Heart left ventricle (tissue), 16 donors: ENCODE results near the gene ALCAM. TPM values are rescaled to one million over a fixed set of nuclear protein-coding genes. Genes with fewer than 3 reads are reported as not detected.

Experiments used
- ATAC-seq, 4 donors: fragments of 200-7000 bp; cut with Tn5 transposase; one replicate each; pipeline ENCODE4 v1.9.1; 2020 to 2022; ENCODE audit warnings: moderate library complexity in 4 of 4, mild to moderate bottlenecking in 3 of 4, moderate number of reproducible peaks in 1 of 4
- DNase-seq, 5 donors: peaks; one replicate each; pipeline ENCODE4 v3.0.0-alpha.2; 2020
- H3K27ac ChIP-seq, 12 donors: fragments of 200-600 bp; sonication (generic) in 4 of 12; one replicate each; pipeline versions ENCODE4 v1.5.0 to v1.8.0; 2016 to 2022; ENCODE audit warnings: mild to moderate bottlenecking in 2 of 12
- H3K27me3 ChIP-seq, 9 donors: fragments of 200-600 bp; sonication (generic) in 2 of 9; one replicate each; pipeline versions ENCODE4 v1.5.1 to v1.8.0; 2016 to 2022; ENCODE audit warnings: mild to moderate bottlenecking in 3 of 9
- H3K36me3 ChIP-seq, 9 donors: fragments of 200-600 bp; sonication (generic) in 2 of 9; one replicate each; pipeline versions ENCODE4 v1.5.0 to v1.8.0; 2018 to 2022; ENCODE audit warnings: mild to moderate bottlenecking in 2 of 9
- H3K4me1 ChIP-seq, 12 donors: fragments of 200-600 bp; sonication (generic) in 4 of 12; one replicate each; pipeline versions ENCODE4 v1.5.0 to v1.8.0; 2016 to 2022; ENCODE audit warnings: mild to moderate bottlenecking in 3 of 12
- H3K4me3 ChIP-seq, 12 donors: fragments of 200-600 bp; sonication (generic) in 4 of 12; one replicate each; pipeline versions ENCODE4 v1.5.0 to v1.8.0; 2017 to 2022; ENCODE audit warnings: mild to moderate bottlenecking in 9 of 12, moderate library complexity in 4 of 12
- H3K9me3 ChIP-seq, 12 donors: fragments of 200-600 bp; sonication (generic) in 4 of 12; one replicate each; pipeline versions ENCODE4 v1.5.0 to v1.8.0; 2016 to 2022; ENCODE audit warnings: mild to moderate bottlenecking in 1 of 12
- POLR2A ChIP-seq, 2 donors: fragments of 450-650 bp; IDR thresholded peaks; one replicate each; pipeline ENCODE4 v1.6.1; 2017; ENCODE audit warnings: antibody characterized with exemption in 2 of 2, mild to moderate bottlenecking in 2 of 2, moderate library complexity in 2 of 2
- WGBS, 4 donors: extraction: QIAGEN DNeasy Blood & Tissue Kit in 2 of 4; methylation state at CpG; one replicate each; pipeline versions ENCODE4 v1.1.5 to v1.1.7; 2013 to 2018; 5-methylcytosine and 5-hydroxymethylcytosine counted together
- intact Hi-C, 10 donors: fragments of 100-400 bp; cut with DNase I; formaldehyde crosslinking; loops; one replicate each; pipeline versions ENCODE4 v1.11.1 to v1.14.2; 2022
- polyA plus RNA-seq, 2 donors: library from polyadenylated mRNA; stranded (reverse); fragments of 200-250 nt; gene quantifications; one replicate each; pipeline ENCODE4 v1.2.3, GENCODE V29; 2013
- total RNA-seq, 9 donors: library from RNA; depleted of rRNA in 2 of 9; stranded (reverse); fragments of >200 nt in 2 of 9; fragmentation: NEBNext Ultra II Directional in 3 of 9; extraction: Animal tissue kit (Norgen Biotek cat#: 25700) in 3 of 9; gene quantifications; one replicate each; pipeline versions ENCODE4 v1.1.0 to v1.2.4, GENCODE V29; 2016 to 2023
- TF ChIP-seq, protein P1 (sequence below), 12 donors: fragments of 200-600 bp; sonication (generic) in 4 of 12; IDR thresholded peaks; one replicate each; pipeline versions ENCODE4 v1.5.0 to v1.8.0; 2018 to 2022; ENCODE audit warnings: antibody characterized with exemption in 12 of 12, mild to moderate bottlenecking in 5 of 12
- donor health status: ischemic (EF 13 %, LVEDD 7.1; RV severe dilation, severe dysfunction).
- donor health status: healthy with polysubstance abuse.
- donor health status: DM: no; HTN: yes; CAD: no.
- donor health status: DM: no; HTN: no; CAD: no.
- donor health status: ischemic (EF 25% LVEDD 6.9; RV normal size, moderate dysfunction).
- donor health status: ischemic (EF 25% LVEDD 5.7; RV mildly dilated, moderate dysfunction).
- donor health status: healthy.
- donor health status: DM: yes; HTN: yes; CAD: no.
- donor health status: ischemic (EF 35%, LVEDD 5.7; RV mildly dilated, moderate dysfunction).
- donor health status: nonischemic (EF 11% LVEDD 7.7; RV severe dilation, severe dysfunction).
- donor health status: DM: yes; HTN: yes; CAD: no.
- donor health status: PGD.
- donor health status: ischemic (EF 29% LVEDD 5.4; RV normal size, mild dysfunction).
- donor health status: nonischemic (EF 23%, LVEDD 6.1; RV moderate dilation, normal function).

ALCAM gene
- total and polyA plus RNA-seq, 11 donors: 0.91 to 19.9 (median 5.5) TPM

DNA sequence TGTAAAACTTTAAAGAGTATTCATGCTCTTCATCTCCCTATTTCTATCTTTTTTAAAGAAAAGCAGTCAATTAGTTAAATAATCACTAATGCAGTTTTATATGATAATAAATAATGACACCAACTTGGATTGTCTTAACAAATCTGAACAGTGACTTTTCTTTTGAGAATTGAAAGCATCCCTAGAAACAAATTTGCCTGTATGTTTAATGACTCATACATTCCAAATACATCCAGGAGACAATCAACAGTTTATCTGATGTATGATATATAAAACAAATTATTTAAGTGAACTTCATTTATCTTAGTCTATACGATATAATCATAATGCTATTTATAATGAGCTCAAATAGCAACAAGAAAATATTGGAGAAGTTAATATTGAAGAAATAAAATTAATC, 78.0 kb downstream of the ALCAM start:
- intact Hi-C loops: no loop called here
- Histone ChIP-seq H3K4me3 (no peak overlapping the region), H3K27me3 (no peaks in the 10 kb centered on the region), H3K27ac (no peak overlapping the region), H3K36me3 (no peaks in the 10 kb centered on the region), H3K4me1 (no peaks in the 10 kb centered on the region), H3K9me3 (no peaks in the 10 kb centered on the region)
- DNase-seq (no peak), ATAC-seq (no peak)
- WGBS, 4 donors: 73 to 85% (median 82%) methylated on average over 1 of the region's 1 CpG
- TF ChIP-seq, protein P1, sequence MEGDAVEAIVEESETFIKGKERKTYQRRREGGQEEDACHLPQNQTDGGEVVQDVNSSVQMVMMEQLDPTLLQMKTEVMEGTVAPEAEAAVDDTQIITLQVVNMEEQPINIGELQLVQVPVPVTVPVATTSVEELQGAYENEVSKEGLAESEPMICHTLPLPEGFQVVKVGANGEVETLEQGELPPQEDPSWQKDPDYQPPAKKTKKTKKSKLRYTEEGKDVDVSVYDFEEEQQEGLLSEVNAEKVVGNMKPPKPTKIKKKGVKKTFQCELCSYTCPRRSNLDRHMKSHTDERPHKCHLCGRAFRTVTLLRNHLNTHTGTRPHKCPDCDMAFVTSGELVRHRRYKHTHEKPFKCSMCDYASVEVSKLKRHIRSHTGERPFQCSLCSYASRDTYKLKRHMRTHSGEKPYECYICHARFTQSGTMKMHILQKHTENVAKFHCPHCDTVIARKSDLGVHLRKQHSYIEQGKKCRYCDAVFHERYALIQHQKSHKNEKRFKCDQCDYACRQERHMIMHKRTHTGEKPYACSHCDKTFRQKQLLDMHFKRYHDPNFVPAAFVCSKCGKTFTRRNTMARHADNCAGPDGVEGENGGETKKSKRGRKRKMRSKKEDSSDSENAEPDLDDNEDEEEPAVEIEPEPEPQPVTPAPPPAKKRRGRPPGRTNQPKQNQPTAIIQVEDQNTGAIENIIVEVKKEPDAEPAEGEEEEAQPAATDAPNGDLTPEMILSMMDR (IDR thresholded peaks at IDR 0.05): no peak
- no peak for TF ChIP-seq POLR2A (IDR thresholded peaks at IDR 0.05)

DNA sequence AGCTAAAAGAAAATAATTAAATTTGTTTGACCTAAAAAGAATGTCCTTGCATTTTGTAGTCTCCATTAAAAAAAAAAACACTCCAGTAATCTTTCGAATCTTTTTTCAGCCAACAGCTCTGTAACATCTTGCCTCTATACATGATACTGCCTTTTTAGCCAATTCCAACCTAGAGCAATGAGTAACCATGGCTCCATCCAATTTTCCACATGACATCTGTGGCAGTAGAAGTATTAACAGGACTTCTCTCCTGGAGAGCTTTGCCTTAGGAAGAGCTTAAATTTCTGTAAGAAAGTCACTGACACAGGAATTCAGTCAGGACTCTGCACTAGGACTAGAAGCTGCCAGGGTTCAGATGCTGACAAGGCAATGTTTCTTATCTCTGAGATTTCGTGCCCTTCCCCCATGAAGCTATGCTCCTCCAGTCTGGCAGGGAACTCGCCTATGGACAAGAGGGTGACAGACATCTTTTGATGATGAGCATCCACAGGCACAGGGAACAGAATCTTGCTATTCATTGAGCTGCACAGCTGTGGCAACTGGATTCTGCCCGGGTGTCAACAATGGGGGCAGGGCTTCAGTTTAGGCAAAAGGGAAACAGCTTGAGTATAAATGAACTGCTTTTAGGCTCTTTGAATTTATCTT, 81.8 kb downstream of the ALCAM start:
- H3K9me3 ChIP-seq: peaks cover 0 to 3% (median 0%) of the 10 kb centered on the region in 12 donors
- DNase-seq: no peak
- no peaks in the 10 kb centered on the region for H3K27me3 ChIP-seq
- H3K36me3 ChIP-seq: no peaks in the 10 kb centered on the region
- intact Hi-C loops: no loop called here
- 16 to 22% (median 21%) methylated on average over 4 of the region's 4 CpGs for WGBS, 4 donors
- no peak overlapping the region for H3K27ac ChIP-seq
- TF ChIP-seq, protein P1 (IDR thresholded peaks at IDR 0.05): no peak
- no peak for TF ChIP-seq POLR2A (IDR thresholded peaks at IDR 0.05)
- no peaks in the 10 kb centered on the region for H3K4me1 ChIP-seq
- H3K4me3 ChIP-seq: no peak overlapping the region
- ATAC-seq: no peak

DNA sequence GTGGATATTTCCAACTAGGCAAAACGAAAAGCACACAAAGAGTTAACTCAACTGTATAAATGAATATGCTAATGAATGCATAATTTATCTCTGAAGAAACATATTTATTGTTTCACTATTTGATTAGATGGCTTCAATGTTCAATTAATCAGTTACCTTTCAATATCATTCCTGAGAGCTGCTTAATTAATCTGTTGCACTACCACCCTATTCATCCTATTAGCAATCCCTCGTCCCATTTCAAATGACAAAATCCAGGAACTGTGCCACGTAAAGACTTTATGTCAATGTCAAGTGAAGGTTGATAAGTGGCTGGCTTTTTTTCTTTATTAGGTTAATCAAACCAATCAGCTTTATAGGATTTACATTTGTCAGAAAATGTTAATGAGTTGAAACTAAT, 82.7 kb downstream of the ALCAM start:
- H3K4me1 ChIP-seq: no peaks in the 10 kb centered on the region
- intact Hi-C loops: no loop called here
- 55 to 59% (median 58%) methylated on average over 3 of the region's 3 CpGs for WGBS, 4 donors
- no peak for TF ChIP-seq POLR2A (IDR thresholded peaks at IDR 0.05)
- TF ChIP-seq, protein P1 (IDR thresholded peaks at IDR 0.05): no peak
- no peak overlapping the region for H3K4me3 ChIP-seq
- H3K27ac ChIP-seq: no peak overlapping the region
- no peaks in the 10 kb centered on the region for H3K36me3 ChIP-seq
- H3K27me3 ChIP-seq: no peaks in the 10 kb centered on the region
- DNase-seq (no peak), ATAC-seq (no peak)
- H3K9me3 ChIP-seq: peaks cover 0 to 5% (median 0%) of the 10 kb centered on the region in 12 donors

DNA sequence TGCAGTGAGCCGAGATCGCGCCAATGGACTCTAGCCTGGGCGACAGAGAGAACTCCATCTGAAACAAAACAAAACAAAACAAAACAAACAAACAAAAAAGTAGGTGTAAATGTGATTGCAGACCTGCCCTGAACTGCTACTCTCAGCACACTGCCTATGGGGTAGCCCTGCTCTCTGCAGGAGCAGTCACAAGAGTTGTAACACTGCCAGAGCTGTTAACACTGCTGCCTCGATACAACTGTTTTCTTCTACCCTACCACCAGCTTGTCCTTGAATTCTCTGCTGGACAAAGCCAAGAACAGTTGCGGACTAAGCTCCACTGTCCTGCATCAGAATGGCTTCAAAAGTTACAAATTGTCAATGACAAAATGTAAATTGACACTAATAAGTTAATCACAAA, 89.3 kb downstream of the ALCAM start:
- DNase-seq: no peak
- WGBS, 4 donors: 69 to 80% (median 77%) methylated on average over 6 of the region's 6 CpGs
- peaks cover 0 to 7% (median 0%) of the 10 kb centered on the region in 12 donors for H3K4me1 ChIP-seq

More for the DNA sequence above, 89.3 kb downstream of the ALCAM start:
- no peaks in the 10 kb centered on the region for H3K27me3 ChIP-seq
- H3K9me3 ChIP-seq: peaks cover 0 to 5% (median 0%) of the 10 kb centered on the region in 12 donors
- H3K4me3 ChIP-seq: no peak overlapping the region
- no peak for ATAC-seq
- TF ChIP-seq POLR2A (IDR thresholded peaks at IDR 0.05): no peak
- TF ChIP-seq, protein P1 (IDR thresholded peaks at IDR 0.05): no peak
- no peak overlapping the region for H3K27ac ChIP-seq
- intact Hi-C loops: no loop called here
- H3K36me3 ChIP-seq: no peaks in the 10 kb centered on the region
